Activated CD4-positive, alpha-beta T cell treated with anti-CD3 and anti-CD28 coated beads for 24 hours (primary cell): ENCODE measurements around the gene PLA2G2A.
"Not testable (repeated sequence)": the region's sequence is repeated elsewhere in the genome, so short reads cannot be mapped to it uniquely, and the experiment has no call there.

ENCODE experiments used
- DNase-seq, 2 donors: peaks; one replicate each; pipeline ENCODE4 v3.0.0-alpha.2; 2020; ENCODE audit warnings: low read depth in 2 of 2

The PLA2G2A gene

DNA sequence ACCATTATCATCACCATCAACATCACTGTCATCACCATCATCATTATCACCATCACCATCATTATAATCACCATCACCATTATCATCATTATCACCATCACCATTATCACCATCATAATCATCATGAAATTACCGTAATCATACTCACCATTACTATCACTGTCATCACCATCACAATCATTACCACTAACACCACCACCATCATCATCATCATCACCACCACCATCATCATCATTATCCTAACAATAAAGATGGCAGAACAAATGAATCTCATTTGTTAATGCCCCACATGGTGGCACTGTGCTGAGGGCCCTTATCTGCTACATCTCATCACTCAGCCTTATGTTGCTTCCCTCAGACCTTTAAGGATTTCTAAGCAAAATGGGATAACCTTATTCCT is 46.6 kb downstream of the PLA2G2A start:
- no peak for DNase-seq

DNA sequence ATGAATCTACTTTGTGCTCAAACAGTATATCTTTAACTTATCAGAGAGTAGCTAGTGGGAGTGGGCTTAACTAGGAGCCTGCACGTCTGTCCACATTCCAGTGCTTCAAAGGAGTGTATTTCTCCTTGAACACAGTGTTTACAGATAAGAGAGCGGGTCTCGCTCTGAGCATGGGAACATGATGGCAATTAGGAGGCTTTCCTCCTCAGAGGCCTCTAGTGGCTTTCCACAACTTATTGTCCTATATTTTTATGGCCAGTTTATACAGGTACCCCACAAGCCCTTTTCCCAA is 52.3 kb downstream of the PLA2G2A start:
- DNase-seq, result not testable (repeated sequence)

DNA sequence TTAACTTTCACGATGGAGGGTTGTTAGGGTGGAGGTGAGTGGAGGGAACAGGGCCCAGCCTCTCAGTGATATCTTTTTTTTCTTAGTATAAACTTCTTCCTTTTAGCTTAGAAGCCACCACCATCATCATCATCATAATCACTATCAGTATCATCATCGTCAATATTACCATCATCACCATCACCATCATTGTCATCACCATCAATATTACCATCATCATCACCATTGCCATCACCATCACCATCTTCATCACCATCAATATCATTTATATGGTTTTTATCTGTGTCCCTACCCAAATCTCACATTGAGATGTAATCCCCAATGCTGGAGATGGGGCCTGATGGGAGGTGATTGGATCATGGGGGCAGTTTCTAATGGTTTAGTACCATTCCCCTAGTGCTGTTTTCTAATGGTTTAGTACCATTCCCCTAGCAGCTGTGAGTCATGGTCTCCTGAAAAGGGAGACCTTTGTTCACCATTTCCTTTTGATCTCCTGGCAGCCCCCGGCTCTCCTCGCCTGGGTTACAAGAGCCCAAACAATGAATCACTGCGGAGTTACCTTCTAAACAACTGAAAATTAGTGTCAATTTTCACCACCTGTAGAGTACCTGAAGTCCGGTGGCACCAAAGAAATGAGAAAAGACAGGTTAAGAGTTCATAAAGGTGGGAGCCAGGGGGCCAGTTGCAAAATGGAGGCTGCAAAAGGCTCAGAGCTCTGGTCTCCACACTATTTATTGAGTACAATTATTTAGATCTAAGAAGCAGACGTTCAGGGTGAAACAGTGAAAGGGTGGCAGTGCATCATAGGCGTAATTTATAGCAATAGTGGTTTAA is 52.9 kb downstream of the PLA2G2A start:
- DNase-seq, result no peak
